B cell (primary cell): ENCODE results near the gene EGFL6. TPM values are rescaled to one million over a fixed set of nuclear protein-coding genes. Genes with fewer than 3 reads are reported as not detected.

ENCODE experiments used
- ATAC-seq: fragments of 200-7000 bp; cut with Tn5 transposase; one replicate; pipeline ENCODE4 v1.10.0; 2021; ENCODE audit warnings: low read depth, mild to moderate bottlenecking, moderate number of reproducible peaks, moderate library complexity
- CTCF ChIA-PET: fragments of 350-600 bp; sonication (Branson Sonifier 250); formaldehyde crosslinking; loops from one replicate; lab custom pipeline; 2021; ENCODE audit warnings: antibody characterized with exemption, inconsistent platforms; lab: Charles Lee
- POLR2A ChIA-PET: fragments of 350-600 bp; sonication (Branson Sonifier 250); formaldehyde crosslinking; loops from one replicate; lab custom pipeline; 2021; ENCODE audit warnings: antibody characterized with exemption; lab: Charles Lee
- DNase-seq: peaks from one replicate; pipeline ENCODE4 v3.0.0; 2013
- H2AFZ ChIP-seq: 2 replicates; pipeline ENCODE4 v1.6.1; 2012; ENCODE audit warnings: mild to moderate bottlenecking, low read depth, low read length; ENCODE audit not compliant: insufficient read depth, poor library complexity, severe bottlenecking
- H3K27ac ChIP-seq, 2 donors: 1 replicate in 1 of 2; 2 replicates in 1 of 2; pipeline ENCODE4 v1.5.1; 2012 to 2013; ENCODE audit warnings: low read length in 2 of 2, mild to moderate bottlenecking in 2 of 2, moderate library complexity in 1 of 2
- H3K27me3 ChIP-seq, 4 experiments: fragments of 200-600 bp in 1 of 4; sonication (generic) in 1 of 4; replicated peaks in 1 of 4; 1 replicate in 2 of 4; 2 replicates in 2 of 4; pipeline versions ENCODE4 v1.6.1 to v1.7.0; 2013 to 2016; ENCODE audit warnings: low read length in 3 of 4, mild to moderate bottlenecking in 2 of 4, mixed read lengths in 1 of 4, moderate library complexity in 1 of 4; ENCODE audit not compliant: insufficient read depth in 4 of 4, control insufficient read depth in 3 of 4; ENCODE audit errors: control extremely low read depth in 1 of 4
- H3K36me3 ChIP-seq, 2 experiments: replicated peaks in 1 of 2; 1 replicate in 1 of 2; 2 replicates in 1 of 2; pipeline versions ENCODE4 v1.6.1 to v1.7.1; 2013; ENCODE audit warnings: low read length in 1 of 2; ENCODE audit not compliant: insufficient read depth in 2 of 2, control insufficient read depth in 1 of 2; ENCODE audit errors: control extremely low read depth in 1 of 2, extremely low read depth in 1 of 2
- H3K4me1 ChIP-seq, 2 donors: fragments of 200-600 bp in 1 of 2; sonication (generic) in 1 of 2; 1 replicate in 1 of 2; 2 replicates in 1 of 2; pipeline versions ENCODE4 v1.5.1 to v1.6.1; 2013 to 2017; ENCODE audit warnings: low read length in 2 of 2; ENCODE audit not compliant: control insufficient read depth in 2 of 2, insufficient read depth in 2 of 2
- H3K4me2 ChIP-seq: replicated peaks from 2 replicates; pipeline ENCODE3; 2012; ENCODE audit warnings: mild to moderate bottlenecking, low read depth, low read length; ENCODE audit not compliant: poor library complexity, severe bottlenecking
- H3K4me3 ChIP-seq, 5 experiments: fragments of 200-600 bp in 1 of 5; sonication (generic) in 1 of 5; 1 replicate in 3 of 5; 2 replicates in 2 of 5; pipeline versions ENCODE4 v1.5.1 to v1.7.0; 2011 to 2016; ENCODE audit warnings: low read length in 4 of 5, mild to moderate bottlenecking in 4 of 5, low read depth in 2 of 5, control low read depth in 1 of 5, moderate library complexity in 1 of 5; ENCODE audit not compliant: insufficient read depth in 1 of 5; ENCODE audit errors: control extremely low read depth in 1 of 5, extremely low read depth in 1 of 5
- H3K79me2 ChIP-seq: fragments of 200-600 bp; sonication (generic); one replicate; pipeline ENCODE4 v1.6.0; 2016; ENCODE audit warnings: low read length; ENCODE audit not compliant: control insufficient read depth, insufficient read depth
- H3K9ac ChIP-seq: fragments of 200-600 bp; sonication (generic); 2 replicates; pipeline ENCODE4 v1.6.1; 2017; ENCODE audit warnings: mild to moderate bottlenecking, low read length, moderate library complexity
- H3K9me3 ChIP-seq, 3 donors: one replicate each; pipeline versions ENCODE4 v1.6.1 to v1.7.1; 2013; ENCODE audit warnings: low read length in 2 of 3; ENCODE audit not compliant: control insufficient read depth in 2 of 3, insufficient read depth in 1 of 3; ENCODE audit errors: control extremely low read depth in 1 of 3
- H4K20me1 ChIP-seq: 2 replicates; pipeline ENCODE4 v1.6.0; 2012; ENCODE audit warnings: mild to moderate bottlenecking, low read length; ENCODE audit not compliant: insufficient read depth, control insufficient read depth, poor library complexity, severe bottlenecking
- H3K27ac Mint-ChIP-seq: one replicate; pipeline ENCODE4 v1.8.0; 2021; ENCODE audit warnings: mixed read lengths
- H3K27me3 Mint-ChIP-seq: one replicate; pipeline ENCODE4 v1.8.0; 2021; ENCODE audit warnings: mixed read lengths
- H3K4me1 Mint-ChIP-seq: one replicate; pipeline ENCODE4 v1.8.0; 2021; ENCODE audit warnings: mixed read lengths
- H3K4me3 Mint-ChIP-seq: one replicate; pipeline ENCODE4 v1.8.0; 2021; ENCODE audit warnings: mixed read lengths
- H3K9me3 Mint-ChIP-seq: one replicate; pipeline ENCODE4 v1.8.0; 2022; ENCODE audit warnings: mixed read lengths; ENCODE audit not compliant: insufficient read depth
- EZH2 ChIP-seq: IDR thresholded peaks from 2 replicates; pipeline ENCODE4 v1.6.1; 2012; ENCODE audit warnings: borderline replicate concordance, low read depth, mild to moderate bottlenecking, moderate library complexity, low read length; ENCODE audit not compliant: insufficient read depth, poor library complexity, severe bottlenecking
- WGBS: methylation state at CpG from one replicate; pipeline ENCODE4 v1.1.5; 2013; ENCODE audit warnings: missing lambda C conversion rate; ENCODE audit not compliant: insufficient coverage; 5-methylcytosine and 5-hydroxymethylcytosine counted together
- intact Hi-C: fragments of 100-400 bp; cut with micrococcal nuclease; formaldehyde crosslinking; loops from one replicate; pipeline ENCODE4 v1.10.0; 2022
- polyA plus RNA-seq: library from polyadenylated mRNA; depleted of rRNA; stranded (reverse); fragments of >200 nt; gene quantifications from 2 replicates; pipeline ENCODE4 v1.2.3, GENCODE V29; 2012
- total RNA-seq, 2 donors: library from RNA; stranded (reverse); fragments of 120-200 nt in 1 of 2; gene quantifications; 1 replicate in 1 of 2; 2 replicates in 1 of 2; pipeline versions ENCODE4 v1.2.3 to v1.2.4, GENCODE V29; 2013 to 2022
- TF ChIP-seq, protein P1 (sequence below): fragments of 200-600 bp; IDR thresholded peaks from one replicate; pipeline ENCODE4 v1.8.0; 2022; ENCODE audit warnings: antibody characterized with exemption, mild to moderate bottlenecking

EGFL6 gene
- total and polyA plus RNA-seq, 2 donors (not counting 1 experiment from before 2014, with no cell fraction given) = not detected

DNA sequence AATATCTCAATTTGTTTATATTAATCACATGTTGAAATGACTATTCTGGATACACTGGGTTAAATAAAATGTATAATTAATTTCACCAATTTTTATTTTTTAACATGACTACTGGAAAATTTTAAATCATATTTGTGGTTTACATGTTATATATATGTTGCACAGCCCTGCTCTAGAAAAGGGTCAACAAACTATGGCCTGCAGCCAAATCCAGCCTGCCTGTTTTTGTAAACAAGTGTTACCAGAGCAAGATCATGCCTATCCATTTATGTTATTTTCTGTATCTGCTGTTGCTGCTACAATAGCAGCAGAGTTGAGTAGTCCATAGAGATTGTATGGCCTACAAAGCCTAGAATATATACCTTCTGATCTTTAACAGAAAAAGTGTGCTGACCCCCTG is 84.7 kb downstream of the EGFL6 start:
- Mint-ChIP-seq H3K27me3 (no peaks in the 10 kb centered on the region), H3K27ac (peak overlapping the region; percentile 37), H3K4me1 (peaks cover 18% of the 10 kb centered on the region), H3K9me3 (no peaks in the 10 kb centered on the region), H3K4me3 (no peak overlapping the region)
- no peaks in the 10 kb centered on the region for H3K9me3 ChIP-seq
- peaks cover 0 to 11% of the 10 kb centered on the region in 2 experiments for H3K36me3 ChIP-seq
- POLR2A ChIA-PET = interaction anchor here (1.3 kb wide), 1 partner anchor 81 kb away, joined by 5 read pairs; the partner anchor contains the start of genes OFD1 and TRAPPC2
- CTCF ChIA-PET = interaction anchor here (0.7 to 1.4 kb wide), 4 partner anchors 81 to 378 kb away, joined by 3 to 4 read pairs (median 3); partner anchors contain the start of genes GEMIN8, OFD1 and TRAPPC2
- peak overlapping the region in 2 of 5 experiments; percentile 78 to 79 for H3K4me3 ChIP-seq
- intact Hi-C loops = loop anchor here (5.0 kb wide), 1 partner anchor 147 kb away; no protein-coding TSS in a partner anchor
- H3K27ac ChIP-seq = no peak overlapping the region
- peak overlapping the region; percentile 83 for H2AFZ ChIP-seq
- H3K4me1 ChIP-seq = peaks cover 15 to 16% of the 10 kb centered on the region in 2 donors
- TF ChIP-seq, protein P1, sequence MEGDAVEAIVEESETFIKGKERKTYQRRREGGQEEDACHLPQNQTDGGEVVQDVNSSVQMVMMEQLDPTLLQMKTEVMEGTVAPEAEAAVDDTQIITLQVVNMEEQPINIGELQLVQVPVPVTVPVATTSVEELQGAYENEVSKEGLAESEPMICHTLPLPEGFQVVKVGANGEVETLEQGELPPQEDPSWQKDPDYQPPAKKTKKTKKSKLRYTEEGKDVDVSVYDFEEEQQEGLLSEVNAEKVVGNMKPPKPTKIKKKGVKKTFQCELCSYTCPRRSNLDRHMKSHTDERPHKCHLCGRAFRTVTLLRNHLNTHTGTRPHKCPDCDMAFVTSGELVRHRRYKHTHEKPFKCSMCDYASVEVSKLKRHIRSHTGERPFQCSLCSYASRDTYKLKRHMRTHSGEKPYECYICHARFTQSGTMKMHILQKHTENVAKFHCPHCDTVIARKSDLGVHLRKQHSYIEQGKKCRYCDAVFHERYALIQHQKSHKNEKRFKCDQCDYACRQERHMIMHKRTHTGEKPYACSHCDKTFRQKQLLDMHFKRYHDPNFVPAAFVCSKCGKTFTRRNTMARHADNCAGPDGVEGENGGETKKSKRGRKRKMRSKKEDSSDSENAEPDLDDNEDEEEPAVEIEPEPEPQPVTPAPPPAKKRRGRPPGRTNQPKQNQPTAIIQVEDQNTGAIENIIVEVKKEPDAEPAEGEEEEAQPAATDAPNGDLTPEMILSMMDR = no peak
- no peak for TF ChIP-seq EZH2
- H3K4me2 ChIP-seq = peak overlapping the region; percentile 77
- peak overlapping the region; percentile 82 for H3K9ac ChIP-seq
- H3K27me3 ChIP-seq = no peaks in the 10 kb centered on the region
- ATAC-seq (no peak), DNase-seq (no peak)
- H3K79me2 ChIP-seq = peaks cover 19% of the 10 kb centered on the region
- no peaks in the 10 kb centered on the region for H4K20me1 ChIP-seq

GRCh38 chrX:13655674-13656073 is 86.3 kb downstream of the EGFL6 start:
- ATAC-seq = no peak
- Mint-ChIP-seq H3K27me3 (no peaks in the 10 kb centered on the region), H3K4me1 (peaks cover 19% of the 10 kb centered on the region), H3K27ac (no peak overlapping the region), H3K9me3 (no peaks in the 10 kb centered on the region), H3K4me3 (no peak overlapping the region)
- intact Hi-C loops = no loop called here
- Histone ChIP-seq H3K9me3 (no peaks in the 10 kb centered on the region), H3K27ac (no peak overlapping the region), H3K79me2 (peaks cover 19% of the 10 kb centered on the region), H2AFZ (no peak overlapping the region), H3K4me1 (peaks cover 15 to 16% of the 10 kb centered on the region in 2 donors), H3K4me3 (no peak overlapping the region), H3K9ac (no peak overlapping the region), H4K20me1 (no peaks in the 10 kb centered on the region), H3K27me3 (no peaks in the 10 kb centered on the region), H3K36me3 (peaks cover 0 to 13% of the 10 kb centered on the region in 2 experiments), H3K4me2 (no peak overlapping the region)
- no peak for TF ChIP-seq EZH2
- TF ChIP-seq, protein P1 = no peak
- 93% methylated on average over 3 of the region's 3 CpGs for WGBS
- ChIA-PET CTCF (no interaction called here), POLR2A (no interaction called here)
- no peak for DNase-seq
